ENCODE results near the gene EBF3.

Gene EBF3

DNA sequence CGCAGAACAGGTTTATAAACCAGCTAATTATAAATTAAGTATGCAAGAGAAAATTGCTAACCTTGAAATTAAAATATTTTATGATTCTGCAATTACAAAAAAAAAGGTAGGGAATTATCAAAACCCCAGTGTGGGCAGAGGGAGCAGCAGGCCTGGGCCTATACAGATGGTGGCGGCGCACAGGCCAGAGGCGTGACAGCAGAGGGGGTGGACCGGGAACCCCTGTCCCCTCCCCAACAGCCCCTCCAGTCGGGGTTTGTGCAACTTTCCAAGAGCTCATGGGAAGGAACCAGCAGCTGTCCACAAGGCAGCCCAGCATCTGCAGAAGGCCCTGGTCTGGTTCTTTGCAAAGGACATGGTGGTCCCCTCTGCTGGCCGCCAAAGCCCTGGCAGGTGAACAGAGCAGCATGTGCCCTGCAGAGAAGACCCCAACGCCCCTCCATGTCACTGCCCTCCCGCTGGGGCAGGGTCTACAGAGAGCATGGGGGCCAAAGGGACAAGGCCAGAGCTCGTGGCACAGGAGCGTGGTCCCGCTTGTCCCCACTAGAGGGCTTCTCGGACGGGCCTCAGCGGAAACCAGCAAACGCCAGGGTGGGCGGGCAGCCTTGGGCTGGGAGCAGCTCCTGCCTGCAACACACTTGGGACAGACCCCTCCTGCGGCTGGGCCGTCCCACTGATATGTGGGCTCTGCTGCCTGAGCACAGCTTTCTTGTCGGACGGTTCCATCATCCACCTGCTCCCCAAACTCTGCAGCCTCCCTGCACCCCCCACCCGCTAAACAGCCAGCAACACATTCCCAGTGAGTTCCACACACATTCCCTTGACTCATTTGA, 75.1 kb downstream of the EBF3 start:
- DNase-seq (ENCODE audit: low read depth): no peak

DNA sequence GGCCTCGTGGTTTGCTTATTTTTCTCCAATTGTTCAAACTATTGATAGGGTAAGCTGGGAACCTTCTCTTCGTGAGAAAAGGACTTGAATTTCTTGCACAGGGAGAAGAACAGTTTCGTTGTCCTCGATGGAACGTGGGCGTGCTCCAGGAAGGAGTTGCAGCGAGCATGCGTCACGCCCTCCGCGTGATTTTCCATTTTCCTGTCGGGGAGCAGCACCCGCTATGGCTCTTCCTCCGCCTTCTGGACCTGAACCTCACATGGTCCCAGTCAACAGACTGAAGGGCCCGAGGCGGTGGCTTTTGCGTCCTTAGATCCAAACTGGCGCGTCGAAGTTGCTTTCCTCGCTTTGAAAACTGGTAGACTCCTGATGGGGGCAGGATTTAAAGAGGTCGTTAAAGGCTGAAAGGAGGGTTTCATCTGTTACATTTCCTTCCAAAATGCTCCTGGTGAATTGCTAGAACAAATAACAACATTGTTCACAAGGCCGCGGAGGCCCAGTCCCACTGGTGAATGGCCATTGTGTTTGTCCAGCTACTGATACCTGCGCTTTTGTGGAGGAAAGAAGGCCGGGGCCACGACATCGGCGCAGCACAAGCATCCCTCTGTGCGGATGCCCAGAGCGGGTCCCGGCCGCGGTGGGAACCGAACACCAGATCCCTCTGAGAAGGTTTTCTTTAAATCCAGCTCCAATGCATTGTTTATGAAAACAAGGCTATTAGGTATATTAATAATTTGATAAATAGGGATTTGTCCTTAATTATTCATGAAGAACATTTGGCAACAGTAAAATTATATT, 75.9 kb downstream of the EBF3 start:
- no peak for DNase-seq (ENCODE audit: low read depth)

DNA sequence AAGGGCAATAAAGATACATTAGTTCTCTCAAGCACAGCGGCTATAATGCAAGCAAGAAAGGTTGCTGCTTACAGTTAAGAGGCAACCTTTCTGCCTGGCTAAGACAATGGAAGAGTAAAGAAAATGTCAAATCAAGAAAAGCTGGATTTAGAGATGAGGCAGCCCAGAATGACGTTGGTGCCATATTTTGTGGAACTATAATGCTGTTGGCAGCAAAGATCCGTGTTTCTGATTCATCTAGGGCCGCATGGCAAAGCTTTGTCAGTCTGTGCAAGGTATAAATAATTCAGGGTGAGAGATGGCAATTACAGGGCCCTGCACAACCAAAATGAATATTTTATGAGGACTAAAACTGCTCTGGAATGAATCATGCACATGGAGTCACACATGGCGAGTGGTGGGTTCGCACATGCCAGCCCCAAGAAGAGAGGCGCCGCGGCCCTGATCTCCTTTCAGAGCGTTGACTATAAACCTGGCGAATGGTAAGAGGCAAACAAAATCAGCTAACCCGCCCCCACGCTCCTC, 76.6 kb downstream of the EBF3 start:
- DNase-seq (ENCODE audit: low read depth): no peak

DNA sequence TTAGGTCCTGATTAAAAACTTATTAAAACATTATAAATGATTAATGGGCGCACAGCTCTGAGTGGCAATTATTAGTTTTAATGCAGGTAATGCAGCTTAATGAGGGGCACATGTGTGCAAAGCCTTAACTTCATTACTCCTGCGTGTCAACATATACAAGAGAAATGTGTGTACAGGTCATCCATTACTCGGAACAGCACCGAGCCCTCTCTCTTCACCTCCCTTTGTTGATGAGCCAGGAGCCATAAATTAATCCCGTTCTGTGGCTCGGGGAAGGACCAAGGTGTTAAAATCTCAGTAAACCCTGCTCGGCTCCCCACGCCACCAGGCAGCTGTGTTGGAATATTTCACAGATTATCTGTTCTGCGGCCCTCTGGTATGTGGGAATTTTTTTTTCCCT, 77.8 kb downstream of the EBF3 start:
- no peak for DNase-seq (ENCODE audit: low read depth)

DNA sequence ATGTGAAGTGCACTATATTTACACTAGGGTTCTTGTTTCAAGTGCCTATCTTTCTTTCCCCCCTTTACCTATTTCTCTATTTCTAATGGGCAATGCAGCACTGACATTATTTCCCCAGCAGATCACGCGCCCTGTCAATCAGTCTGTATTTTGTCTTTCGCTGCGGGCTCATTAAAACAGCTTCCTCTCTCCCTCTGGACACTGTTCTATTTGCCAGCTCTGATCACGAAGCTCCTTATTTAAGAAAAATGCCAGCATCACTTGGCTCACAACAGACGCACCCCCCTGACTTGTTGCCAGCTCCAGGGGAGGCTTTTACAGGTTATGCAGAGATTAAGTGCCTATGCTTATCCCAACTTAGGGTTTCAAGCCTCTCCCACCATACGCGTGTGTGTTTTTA, 78.5 kb downstream of the EBF3 start:
- DNase-seq (ENCODE audit: low read depth): no peak

DNA sequence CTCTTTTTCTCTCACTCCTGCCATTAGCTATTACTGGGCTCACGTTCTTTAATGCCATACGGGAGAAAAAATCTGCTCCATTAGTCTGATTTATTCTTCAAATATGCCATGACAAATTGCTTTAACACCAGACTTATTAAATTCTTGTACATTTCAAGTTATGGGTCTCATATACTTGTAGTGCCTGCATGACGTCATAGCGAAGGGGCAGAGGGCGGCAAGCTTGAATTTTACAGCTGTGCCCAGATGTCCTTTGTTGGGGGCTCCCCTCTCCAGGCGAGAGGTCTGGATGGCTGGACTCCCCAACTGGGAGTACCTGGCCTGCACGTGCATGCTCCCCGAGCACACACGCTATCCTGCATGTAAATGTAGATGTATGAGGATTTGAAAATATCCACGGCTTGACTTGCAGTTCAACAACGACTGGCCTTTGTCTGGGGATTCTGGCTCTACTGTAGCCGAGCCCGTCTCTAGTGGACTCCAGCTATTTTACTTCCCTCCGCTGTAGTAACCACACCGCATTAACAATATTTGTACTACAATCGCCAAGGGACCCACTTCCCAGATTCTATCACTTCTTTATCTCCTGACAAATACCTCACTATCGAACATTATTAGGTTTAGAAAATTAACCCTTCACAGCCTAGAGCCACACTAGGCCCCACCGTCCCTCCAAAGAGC, 79.5 kb downstream of the EBF3 start:
- no peak for DNase-seq (ENCODE audit: low read depth)

DNA sequence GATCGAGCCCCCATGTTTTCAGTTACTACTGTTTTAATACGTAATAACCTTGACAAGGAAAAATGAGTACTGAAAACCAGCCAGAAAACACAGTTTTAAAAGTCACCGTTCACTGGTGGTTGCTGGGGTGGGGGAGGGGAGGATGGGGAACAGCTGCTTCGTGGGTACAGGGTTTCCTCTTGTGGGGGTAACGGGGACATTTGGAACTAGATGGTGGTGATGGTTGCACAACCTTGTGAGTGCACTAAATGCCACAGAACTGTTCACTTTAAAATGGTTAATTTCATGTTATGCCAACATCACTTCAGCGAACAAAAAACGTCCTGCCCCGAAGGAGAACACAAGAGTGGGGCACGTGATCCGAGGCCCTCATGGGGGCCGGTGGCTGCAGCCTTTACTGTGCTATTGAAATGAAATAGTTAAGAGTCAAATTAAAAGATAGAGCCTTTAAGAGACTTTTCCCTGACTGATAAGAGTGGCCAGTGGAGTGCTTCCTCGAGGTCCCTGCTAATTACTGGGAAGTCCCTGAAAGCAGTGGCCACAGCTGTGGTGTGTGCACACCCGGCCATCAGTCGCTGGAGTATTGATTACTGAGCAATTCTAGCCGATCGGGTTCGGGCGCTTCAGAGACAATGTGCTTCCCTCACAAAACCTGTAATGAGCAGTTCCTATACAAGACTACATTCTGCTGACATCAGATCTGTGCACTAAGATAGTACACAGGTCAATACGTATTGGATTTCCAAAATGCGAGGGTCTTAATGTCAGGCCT, 80.3 kb downstream of the EBF3 start:
- DNase-seq (ENCODE audit: low read depth): no peak

DNA sequence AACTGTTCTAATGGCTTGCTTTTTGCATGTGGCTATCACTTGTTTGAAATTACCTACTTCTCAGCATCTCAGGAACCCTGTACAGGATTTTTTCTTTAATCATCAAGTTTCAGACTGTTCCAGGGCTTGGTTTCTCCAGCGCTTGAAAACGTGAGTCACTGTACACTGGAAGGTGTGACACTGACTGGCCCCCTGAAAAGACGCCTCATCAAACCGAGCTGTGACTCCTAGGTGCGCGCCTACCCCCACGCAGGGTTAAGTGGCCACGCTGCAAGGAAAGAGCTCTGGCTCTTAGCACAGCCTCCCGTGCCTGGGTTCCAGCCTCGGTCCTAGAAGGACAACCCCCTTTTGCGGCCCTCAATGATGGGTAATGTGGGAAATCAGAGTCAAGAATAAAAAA, 81.0 kb downstream of the EBF3 start:
- DNase-seq (ENCODE audit: low read depth): no peak

DNA sequence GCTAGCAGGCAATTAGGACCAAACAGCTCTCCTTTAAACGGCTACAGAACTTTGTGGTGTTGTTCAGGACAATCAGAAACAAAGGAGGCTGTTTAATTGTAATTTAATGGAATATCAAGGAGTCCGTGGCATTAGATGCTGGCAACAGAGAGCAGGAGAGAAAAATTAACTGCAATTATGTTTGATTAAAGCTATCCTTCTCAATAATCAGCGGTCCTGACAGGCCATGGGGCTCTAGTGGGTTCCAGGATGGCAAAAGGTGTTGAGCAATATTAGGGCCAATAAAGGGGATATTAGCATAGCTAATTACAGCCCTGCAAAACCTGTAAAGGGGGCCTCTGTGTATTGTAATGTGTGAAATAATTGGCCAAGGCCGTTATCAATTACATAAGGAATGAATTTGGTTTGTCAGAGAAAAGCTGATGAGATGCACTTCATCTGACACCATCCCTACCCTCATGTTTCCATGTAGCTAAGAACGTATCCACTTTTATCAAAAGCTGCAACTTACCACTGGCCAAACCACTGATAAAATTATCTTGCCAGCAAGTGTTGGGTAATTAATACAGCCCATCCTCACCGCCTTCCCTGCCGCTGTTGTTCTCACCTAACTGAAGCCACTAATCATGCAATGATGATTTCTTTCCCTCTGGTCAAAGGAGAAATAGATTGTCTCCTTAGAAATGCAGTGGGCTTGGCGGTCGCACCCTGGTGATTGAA, 81.6 kb downstream of the EBF3 start:
- DNase-seq (ENCODE audit: low read depth): no peak

DNA sequence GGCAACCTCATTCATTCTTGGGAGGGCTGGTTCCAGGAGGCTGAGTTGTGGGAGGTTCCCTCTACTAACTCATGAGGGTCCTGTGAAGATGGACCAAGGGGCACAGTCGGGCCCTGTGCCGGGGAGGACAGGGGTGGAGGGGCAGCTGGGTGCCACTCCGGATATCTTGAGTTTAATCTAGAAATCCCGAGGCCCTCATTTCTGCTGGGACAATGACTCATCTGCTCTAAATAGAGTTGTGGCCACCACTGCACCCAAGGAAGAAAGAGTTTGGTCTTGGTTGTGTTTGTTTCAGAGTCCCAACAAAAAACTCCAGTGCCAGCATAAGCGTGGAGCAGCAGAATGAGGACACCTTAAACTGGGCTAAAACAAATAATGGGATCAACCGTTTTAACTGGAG, 82.4 kb downstream of the EBF3 start:
- no peak for DNase-seq (ENCODE audit: low read depth)

DNA sequence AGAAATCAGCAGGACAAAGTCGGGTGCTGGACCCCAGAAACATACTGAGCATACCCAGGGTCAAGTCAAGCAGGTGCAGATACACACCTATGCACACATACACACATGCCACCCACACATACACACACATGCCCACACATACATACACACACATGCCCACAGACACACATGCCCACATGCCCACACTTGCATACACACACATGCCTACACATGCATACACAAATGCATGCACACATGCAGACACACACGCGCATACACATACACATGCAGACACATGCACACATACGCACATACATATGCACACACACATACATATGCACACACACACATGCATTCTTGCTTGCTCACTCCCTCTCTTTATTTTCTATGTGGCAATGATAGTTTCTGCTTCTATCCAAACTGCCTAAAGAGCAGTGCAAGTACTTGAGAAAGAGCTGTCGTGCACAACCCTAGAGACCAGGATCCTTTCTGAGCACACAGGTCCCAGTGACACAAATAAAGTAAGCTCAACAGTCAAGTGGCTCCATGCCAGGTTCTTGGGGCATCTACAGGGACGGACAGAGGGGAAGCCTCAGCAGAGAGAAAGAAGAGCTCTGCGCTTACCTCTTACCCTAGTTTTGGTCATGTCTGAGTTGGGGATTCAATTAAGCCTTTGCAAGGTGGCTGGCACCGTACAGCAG, 83.7 kb downstream of the EBF3 start:
- no peak for DNase-seq (ENCODE audit: low read depth)

DNA sequence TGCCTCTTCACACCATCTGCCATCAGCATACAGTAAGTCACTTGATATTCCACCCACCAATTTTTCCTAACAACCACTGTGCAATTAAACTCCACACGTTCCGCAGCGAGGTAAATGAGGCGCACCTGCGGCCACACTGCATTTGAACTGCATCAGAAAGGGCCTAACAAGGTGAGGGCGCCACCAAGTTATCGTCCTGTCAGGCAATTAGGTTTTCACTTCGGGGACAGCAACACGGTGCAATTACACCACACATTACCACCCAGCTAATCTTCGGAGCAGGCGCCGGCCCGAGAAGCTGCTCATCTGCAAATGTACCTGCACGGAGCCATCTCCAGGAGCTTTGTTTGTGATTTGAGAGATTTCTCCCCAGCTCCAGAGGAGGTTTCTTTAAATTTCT, 84.4 kb downstream of the EBF3 start:
- no peak for DNase-seq (ENCODE audit: low read depth)

DNA sequence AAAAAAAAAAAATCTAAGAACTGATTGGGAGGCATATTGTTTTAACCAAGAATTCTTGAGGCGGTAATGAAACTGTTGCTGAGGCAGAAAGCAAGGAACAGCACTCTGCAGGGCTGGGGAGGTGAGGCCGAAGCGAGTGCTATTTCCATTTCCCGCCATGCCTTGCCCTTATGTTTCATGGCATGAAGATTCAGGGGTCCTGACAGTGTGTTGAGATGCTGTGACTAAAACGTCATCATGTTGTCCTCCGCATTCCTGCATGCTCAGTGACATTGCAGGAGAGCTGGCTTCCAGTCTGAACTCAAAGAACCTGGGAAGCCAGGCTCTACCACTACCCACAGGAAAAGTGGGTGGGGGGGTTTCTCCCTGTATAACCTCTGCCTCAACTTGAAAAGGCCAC, 85.2 kb downstream of the EBF3 start:
- DNase-seq (ENCODE audit: low read depth): no peak

DNA sequence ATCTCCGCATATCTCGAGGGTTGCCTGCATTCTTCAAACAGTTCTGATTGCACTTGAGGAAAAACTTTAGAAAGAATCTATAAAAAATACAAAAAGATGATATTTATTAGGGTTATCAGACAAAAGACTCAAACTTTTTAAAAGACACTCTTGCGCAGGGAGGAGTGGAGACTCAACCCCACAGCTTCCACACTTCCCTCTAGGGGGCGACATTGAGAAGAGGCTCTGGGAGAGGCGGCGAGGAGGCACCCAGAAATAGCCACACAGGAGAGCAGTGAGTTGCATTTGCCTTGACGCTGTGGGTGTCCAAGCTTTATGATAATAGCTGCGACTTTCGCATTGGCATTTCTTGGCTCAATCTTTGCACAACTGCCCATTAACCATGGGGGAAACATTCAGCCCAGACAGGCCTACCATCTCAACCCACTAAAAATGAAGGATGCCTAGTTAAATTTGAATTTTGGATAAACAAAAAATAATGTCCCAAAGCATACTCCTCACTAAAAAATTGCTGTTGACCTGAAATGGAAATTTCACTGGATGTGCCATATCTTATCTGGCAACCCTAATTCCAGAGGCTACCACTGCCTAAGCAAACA, 86.2 kb downstream of the EBF3 start:
- DNase-seq (ENCODE audit: low read depth): no peak

DNA sequence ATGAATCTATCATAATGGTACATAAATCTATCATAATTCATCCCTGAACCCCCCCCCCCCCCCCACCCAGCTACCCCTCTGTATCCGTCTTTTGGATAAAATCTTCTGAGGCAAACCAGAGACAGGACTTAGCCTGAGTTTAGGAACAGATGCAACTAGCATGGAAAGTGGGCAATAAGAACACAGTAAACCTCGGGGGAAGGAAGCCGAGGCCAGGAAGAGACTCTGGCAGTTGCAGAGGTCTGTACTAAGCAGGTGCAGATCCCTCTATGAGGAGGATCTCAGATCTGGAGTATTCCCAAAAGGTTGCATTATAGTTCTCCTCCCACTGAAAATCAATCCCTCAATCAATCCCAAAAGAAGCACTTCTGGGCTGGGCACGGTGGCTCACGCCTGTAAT, 87.2 kb downstream of the EBF3 start:
- no peak for DNase-seq (ENCODE audit: low read depth)

DNA sequence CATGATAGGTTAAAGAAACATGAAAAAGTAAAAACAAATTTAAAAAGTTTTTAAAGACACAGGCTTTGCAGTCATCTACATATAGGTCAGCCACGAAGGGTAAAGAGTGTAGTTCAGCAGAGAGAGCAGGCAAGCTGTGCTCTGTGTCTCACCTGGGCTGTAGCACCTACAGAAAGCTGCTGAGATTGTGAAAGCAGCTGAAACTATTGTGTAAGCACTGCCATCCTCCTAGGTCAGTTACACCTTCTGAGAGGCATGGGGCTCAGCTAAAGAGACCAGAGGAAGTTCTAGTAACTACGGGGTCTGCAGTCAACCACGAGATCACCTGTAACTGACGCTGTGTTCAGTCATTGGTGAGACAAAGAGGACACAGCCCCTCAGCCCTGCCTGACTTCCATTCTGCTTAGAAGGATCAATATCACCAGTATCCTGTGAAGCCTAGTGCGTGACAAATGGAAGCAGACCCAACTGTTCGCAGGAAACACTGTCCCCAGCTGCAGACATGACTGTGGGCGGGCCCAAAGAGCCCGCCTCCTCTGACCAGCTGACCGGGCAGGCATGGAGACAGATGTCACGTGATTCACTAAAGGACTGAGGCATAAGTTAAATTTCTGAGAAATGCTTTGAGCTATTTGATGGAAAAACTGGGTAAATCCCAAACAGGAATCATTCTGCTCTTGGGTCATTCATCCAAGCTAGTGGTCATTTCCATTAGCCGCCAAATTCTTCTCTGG, 87.9 kb downstream of the EBF3 start:
- no peak for DNase-seq (ENCODE audit: low read depth)

DNA sequence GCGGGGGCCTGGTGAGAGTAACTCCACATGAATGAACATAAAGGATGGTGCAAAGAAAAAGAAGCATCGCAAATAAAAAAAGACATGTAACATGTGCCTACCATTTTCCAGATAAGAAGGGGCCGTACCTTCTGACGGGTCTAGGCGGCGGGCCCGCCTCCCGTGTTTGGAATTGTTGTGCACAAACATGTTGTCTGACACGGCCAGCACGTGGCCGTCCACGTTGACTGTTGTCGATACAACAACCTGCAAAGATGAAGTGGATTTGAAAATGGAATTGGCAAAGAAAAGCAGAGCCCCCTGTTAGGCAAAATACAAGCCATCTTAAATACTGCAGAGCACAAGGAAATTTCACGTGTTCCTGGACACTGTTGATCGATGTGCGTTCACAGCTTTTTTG, 90.7 kb downstream of the EBF3 start:
- DNase-seq (ENCODE audit: low read depth): no peak

DNA sequence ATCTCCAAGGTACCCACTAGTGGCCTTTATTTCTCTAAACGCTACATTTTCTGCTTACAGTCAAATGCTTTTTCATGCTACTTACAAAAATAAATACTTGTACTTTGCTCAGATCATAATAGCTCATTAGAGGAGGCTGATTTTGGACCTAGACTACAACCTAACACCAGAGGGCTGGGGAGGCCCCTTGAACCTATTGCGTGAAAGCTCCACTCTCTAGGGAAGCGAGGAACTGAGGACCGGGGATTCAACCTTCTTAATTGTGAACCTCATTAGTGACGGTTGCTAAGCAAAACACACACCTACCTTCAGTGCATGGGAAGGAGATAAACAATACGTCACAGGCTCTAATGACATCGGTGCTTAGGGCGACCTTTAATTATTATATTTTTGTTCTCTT, 92.1 kb downstream of the EBF3 start:
- DNase-seq (ENCODE audit: low read depth): no peak

DNA sequence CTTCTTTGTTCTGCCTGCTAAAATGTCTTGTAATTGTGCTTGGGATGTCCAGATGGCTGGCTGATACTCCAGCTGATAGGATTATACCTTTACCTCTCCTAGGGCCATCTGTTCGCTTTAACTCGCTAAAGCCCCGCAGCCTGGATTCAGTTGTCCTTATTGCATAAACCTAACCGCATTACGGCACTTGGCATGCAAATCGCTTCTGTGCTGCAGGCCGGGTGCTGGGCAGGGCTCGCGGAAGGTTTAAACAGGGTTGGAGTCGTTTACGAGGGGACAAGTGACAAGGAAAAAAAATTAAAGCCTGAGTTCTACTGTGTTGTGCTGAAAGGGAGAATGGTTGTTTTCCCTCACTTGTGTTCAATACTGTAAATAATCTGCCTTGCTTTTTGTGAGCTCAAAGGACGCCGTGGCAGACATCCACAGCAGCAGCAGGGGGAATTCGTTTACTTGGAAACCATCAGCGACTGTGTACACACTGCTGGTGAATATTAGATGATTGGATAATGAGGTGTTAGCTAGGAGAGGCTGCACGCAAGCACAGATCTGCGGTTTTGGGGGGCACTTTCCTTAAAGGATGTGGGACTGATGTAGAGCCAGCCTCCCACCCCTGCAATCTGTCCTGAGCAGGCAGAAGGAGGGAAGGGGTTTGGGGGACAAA, 93.0 kb downstream of the EBF3 start:
- no peak for DNase-seq (ENCODE audit: low read depth)

All from activated T-helper 1 cell treated with Interleukin-2 at 50 U/mL for 16 hours (primary cell).